ENCODE measurements around the gene YBX2. TPM values are rescaled to one million over a fixed set of nuclear protein-coding genes. Genes with fewer than 3 reads are reported as not detected.

Gene YBX2
- total and polyA plus RNA-seq, 2 donors (not counting 1 experiment from before 2014, with no cell fraction given) = under 0.01 TPM; not detected in 1

DNA sequence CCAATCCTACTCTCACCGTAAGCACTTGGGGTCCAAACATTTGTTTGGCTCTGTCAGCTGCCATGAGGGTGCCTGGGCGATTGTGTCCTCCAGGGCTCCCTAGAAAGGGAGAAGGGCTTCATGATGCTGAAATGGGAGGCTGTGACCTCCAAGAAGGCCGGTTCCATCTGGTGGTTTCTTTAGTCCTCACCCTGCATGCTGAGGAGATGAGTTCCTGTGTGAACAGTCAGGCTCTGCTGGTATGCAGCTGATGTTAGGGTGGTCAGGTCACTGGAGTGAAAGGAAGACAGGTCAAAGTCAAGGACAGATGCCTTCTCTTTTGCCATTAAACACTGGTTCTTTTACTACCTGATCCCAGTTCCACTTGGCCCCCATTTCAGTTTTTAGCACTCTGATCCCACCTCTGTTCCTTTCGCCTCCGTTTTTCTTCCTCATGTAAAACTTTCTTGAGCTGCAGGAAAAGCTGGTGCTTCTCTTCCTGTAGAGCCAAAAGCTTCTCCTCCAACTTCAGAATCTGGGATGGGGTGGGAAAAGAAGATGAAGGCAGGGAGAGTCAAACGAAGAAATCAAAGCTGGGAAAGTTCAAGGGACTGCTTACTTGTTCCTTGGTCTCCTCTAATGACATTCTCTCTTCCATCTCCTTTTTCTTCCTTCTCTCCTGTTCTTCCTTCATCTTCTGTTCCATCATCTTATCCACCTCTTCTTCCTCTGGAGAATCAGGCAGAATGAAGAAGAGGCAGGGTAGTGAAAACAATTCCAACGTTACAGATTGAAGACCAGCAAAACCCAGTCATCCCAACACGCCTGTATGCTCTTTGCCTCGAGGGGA, 19.7 kb upstream of the YBX2 start:
- Histone ChIP-seq H3K9ac (ENCODE audit: insufficient read depth, low read length) (peak overlapping the region; percentile 85), H3K79me2 (ENCODE audit: control insufficient read depth, insufficient read depth, low read length) (peaks cover 33% of the 10 kb centered on the region), H3K36me3 (ENCODE audit: control insufficient read depth, insufficient read depth, low read length) (peaks cover 38% of the 10 kb centered on the region), H4K20me1 (ENCODE audit: control insufficient read depth, extremely low read depth, insufficient read depth, low read length) (no peaks in the 10 kb centered on the region), H3K4me1 (ENCODE audit: control insufficient read depth, extremely low read depth, insufficient read depth, low read length) (peaks cover 8% of the 10 kb centered on the region), H3K9me3 (ENCODE audit: control insufficient read depth, insufficient read depth, low read depth, low read length) (no peaks in the 10 kb centered on the region), H3K27me3 (ENCODE audit: control insufficient read depth, insufficient read depth, low read length) (no peaks in the 10 kb centered on the region), H2AFZ (ENCODE audit: low read length) (no peak overlapping the region), H3K27ac (ENCODE audit: insufficient read depth, low read length) (peak overlapping the region; percentile 75), H3K4me3 (replicated peaks in 1 of 4; ENCODE audit: control extremely low read depth in 1 of 4, insufficient read depth in 1 of 4, low read depth in 3 of 4, low read length in 4 of 4) (peak overlapping the region; percentile 66 to 88 (median 74)), H3K4me2 (ENCODE audit: extremely low read depth, insufficient read depth, low read length) (peak overlapping the region; percentile 76)
- no peak for DNase-seq (ENCODE audit: low read depth in 2 of 2)
- no peak for TF ChIP-seq EZH2 (IDR thresholded peaks at IDR 0.05; ENCODE audit: low read length, missing control alignments)
- TF ChIP-seq, protein P1, sequence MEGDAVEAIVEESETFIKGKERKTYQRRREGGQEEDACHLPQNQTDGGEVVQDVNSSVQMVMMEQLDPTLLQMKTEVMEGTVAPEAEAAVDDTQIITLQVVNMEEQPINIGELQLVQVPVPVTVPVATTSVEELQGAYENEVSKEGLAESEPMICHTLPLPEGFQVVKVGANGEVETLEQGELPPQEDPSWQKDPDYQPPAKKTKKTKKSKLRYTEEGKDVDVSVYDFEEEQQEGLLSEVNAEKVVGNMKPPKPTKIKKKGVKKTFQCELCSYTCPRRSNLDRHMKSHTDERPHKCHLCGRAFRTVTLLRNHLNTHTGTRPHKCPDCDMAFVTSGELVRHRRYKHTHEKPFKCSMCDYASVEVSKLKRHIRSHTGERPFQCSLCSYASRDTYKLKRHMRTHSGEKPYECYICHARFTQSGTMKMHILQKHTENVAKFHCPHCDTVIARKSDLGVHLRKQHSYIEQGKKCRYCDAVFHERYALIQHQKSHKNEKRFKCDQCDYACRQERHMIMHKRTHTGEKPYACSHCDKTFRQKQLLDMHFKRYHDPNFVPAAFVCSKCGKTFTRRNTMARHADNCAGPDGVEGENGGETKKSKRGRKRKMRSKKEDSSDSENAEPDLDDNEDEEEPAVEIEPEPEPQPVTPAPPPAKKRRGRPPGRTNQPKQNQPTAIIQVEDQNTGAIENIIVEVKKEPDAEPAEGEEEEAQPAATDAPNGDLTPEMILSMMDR (conservative IDR thresholded peaks at IDR 0.05 in 1 of 2, IDR thresholded peaks at IDR 0.05 in 1 of 2; ENCODE audit: low read depth in 1 of 2, low read length in 2 of 2) = no peak

DNA sequence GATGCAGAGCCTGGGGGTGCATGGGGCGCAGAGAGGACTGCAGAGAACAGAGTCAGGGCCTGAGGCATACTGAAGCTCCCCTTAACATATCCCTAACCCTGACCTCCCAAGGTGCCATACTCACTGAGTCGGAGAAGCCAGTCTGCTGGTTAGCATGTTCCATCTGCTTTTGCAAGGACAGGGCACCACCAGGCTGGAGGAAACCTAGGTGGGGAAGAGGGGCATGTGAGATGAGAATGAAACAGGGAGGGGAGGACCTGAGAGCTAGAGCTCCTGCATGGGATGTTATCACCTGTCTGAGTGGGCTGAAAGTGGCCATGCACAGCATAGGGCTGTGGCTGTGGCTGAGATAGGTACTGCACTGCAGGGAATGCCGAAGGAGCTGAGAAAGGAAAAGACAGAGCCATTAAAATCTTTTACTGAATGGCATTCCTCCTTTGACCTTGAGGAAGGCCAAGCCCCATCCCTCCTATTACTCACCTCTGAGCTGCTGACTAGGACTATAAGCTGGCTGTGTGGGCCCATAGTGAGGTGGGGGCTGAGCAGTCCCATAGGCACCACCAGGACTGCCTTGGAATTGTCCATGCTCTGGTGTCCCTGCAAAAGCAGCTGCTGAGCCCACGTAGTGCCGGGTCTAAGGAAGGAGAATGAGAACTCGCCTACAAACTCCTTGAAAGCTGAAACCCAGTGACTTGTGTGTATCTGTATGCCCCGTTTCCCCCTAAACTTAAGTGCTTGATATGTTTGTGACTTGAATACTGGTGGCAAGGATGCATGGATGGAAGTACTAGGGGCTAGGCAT, 18.9 kb upstream of the YBX2 start:
- Histone ChIP-seq H3K27me3 (ENCODE audit: control insufficient read depth, insufficient read depth, low read length) (no peaks in the 10 kb centered on the region), H3K4me2 (ENCODE audit: extremely low read depth, insufficient read depth, low read length) (no peak overlapping the region), H3K9me3 (ENCODE audit: control insufficient read depth, insufficient read depth, low read depth, low read length) (no peaks in the 10 kb centered on the region), H3K4me1 (ENCODE audit: control insufficient read depth, extremely low read depth, insufficient read depth, low read length) (peaks cover 8% of the 10 kb centered on the region), H4K20me1 (ENCODE audit: control insufficient read depth, extremely low read depth, insufficient read depth, low read length) (no peaks in the 10 kb centered on the region), H3K36me3 (ENCODE audit: control insufficient read depth, insufficient read depth, low read length) (peaks cover 32% of the 10 kb centered on the region), H3K27ac (ENCODE audit: insufficient read depth, low read length) (peak overlapping the region; percentile 37), H3K4me3 (replicated peaks in 1 of 4; ENCODE audit: control extremely low read depth in 1 of 4, insufficient read depth in 1 of 4, low read depth in 3 of 4, low read length in 4 of 4) (peak overlapping the region in 1 of 4 experiments; percentile 1), H3K9ac (ENCODE audit: insufficient read depth, low read length) (no peak overlapping the region), H3K79me2 (ENCODE audit: control insufficient read depth, insufficient read depth, low read length) (peaks cover 41% of the 10 kb centered on the region), H2AFZ (ENCODE audit: low read length) (no peak overlapping the region)
- no peak for TF ChIP-seq EZH2 (IDR thresholded peaks at IDR 0.05; ENCODE audit: low read length, missing control alignments)
- TF ChIP-seq, protein P1 (conservative IDR thresholded peaks at IDR 0.05 in 1 of 2, IDR thresholded peaks at IDR 0.05 in 1 of 2; ENCODE audit: low read depth in 1 of 2, low read length in 2 of 2) = peak in 1 of 2 donors; percentile 12
- DNase-seq (ENCODE audit: low read depth in 2 of 2) = no peak

DNA sequence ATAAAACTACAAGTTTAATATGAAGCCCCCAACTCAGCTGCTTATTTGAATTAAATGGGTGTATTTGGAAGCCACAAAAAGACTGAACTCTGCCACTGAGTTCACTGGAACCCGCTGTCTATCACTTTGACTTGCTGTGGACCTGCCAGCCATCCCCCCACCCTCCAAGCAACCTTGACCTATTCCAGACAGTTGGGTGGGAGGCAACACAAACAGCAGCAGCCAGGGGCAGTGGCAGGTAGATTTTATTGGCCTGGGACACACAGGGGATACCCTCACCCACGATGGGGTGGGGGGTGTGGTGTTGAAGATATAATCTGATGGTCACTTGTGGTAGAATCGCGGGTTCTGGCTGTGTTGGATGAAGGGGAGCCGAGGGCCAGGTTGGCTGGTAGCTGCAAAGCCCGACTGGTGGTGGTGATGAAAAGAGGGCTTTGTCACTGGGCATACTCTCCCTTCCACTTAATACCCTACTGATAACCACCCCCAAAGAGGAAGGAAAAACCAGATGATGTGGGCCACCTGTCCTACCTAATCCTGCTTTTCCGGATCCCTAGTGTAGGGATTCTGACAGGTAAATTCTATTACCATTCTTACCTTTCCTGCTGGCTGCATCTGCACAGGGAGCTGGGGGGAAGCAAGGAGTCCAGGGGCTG, 18.1 kb upstream of the YBX2 start:
- H3K4me2 ChIP-seq (ENCODE audit: extremely low read depth, insufficient read depth, low read length) = no peak overlapping the region
- peaks cover 31% of the 10 kb centered on the region for H3K36me3 ChIP-seq (ENCODE audit: control insufficient read depth, insufficient read depth, low read length)
- TF ChIP-seq EZH2 (IDR thresholded peaks at IDR 0.05; ENCODE audit: low read length, missing control alignments) = no peak
- TF ChIP-seq, protein P1 (conservative IDR thresholded peaks at IDR 0.05 in 1 of 2, IDR thresholded peaks at IDR 0.05 in 1 of 2; ENCODE audit: low read depth in 1 of 2, low read length in 2 of 2) = no peak
- H3K9ac ChIP-seq (ENCODE audit: insufficient read depth, low read length) = no peak overlapping the region
- H3K4me3 ChIP-seq (replicated peaks in 1 of 4; ENCODE audit: control extremely low read depth in 1 of 4, insufficient read depth in 1 of 4, low read depth in 3 of 4, low read length in 4 of 4) = no peak overlapping the region
- peaks cover 48% of the 10 kb centered on the region for H3K79me2 ChIP-seq (ENCODE audit: control insufficient read depth, insufficient read depth, low read length)
- peaks cover 8% of the 10 kb centered on the region for H3K4me1 ChIP-seq (ENCODE audit: control insufficient read depth, extremely low read depth, insufficient read depth, low read length)
- H3K9me3 ChIP-seq (ENCODE audit: control insufficient read depth, insufficient read depth, low read depth, low read length) = no peaks in the 10 kb centered on the region
- DNase-seq (ENCODE audit: low read depth in 2 of 2) = no peak
- H3K27me3 ChIP-seq (ENCODE audit: control insufficient read depth, insufficient read depth, low read length) = no peaks in the 10 kb centered on the region
- no peak overlapping the region for H3K27ac ChIP-seq (ENCODE audit: insufficient read depth, low read length)
- no peak overlapping the region for H2AFZ ChIP-seq (ENCODE audit: low read length)
- H4K20me1 ChIP-seq (ENCODE audit: control insufficient read depth, extremely low read depth, insufficient read depth, low read length) = no peaks in the 10 kb centered on the region

Measured in fibroblast of lung (primary cell).